ENCODE measurements around the gene SART3.

DNA sequence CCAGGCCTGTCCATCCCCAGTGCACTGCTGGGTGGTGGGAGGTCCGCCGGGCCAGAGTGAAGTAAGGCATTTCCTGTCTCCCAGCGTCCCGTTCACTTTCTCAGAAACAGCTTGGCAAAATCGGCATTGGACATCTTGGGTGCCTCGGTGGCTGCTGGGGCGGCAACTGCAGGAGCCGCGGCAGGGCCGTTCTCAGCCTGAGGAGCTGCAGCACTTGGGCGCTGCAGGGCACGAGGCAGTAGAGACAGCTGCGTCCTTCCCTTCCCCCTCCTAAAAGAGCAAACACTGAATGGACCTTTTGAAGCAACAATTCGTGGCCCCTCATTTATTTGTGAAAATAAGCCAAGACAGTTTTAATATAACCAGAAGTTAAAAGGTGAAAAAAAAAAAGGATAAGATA is 37.6 kb downstream of the SART3 start:
- no peak for TF ChIP-seq POLR2A (IDR thresholded peaks at IDR 0.05)
- TF ChIP-seq, protein P1, sequence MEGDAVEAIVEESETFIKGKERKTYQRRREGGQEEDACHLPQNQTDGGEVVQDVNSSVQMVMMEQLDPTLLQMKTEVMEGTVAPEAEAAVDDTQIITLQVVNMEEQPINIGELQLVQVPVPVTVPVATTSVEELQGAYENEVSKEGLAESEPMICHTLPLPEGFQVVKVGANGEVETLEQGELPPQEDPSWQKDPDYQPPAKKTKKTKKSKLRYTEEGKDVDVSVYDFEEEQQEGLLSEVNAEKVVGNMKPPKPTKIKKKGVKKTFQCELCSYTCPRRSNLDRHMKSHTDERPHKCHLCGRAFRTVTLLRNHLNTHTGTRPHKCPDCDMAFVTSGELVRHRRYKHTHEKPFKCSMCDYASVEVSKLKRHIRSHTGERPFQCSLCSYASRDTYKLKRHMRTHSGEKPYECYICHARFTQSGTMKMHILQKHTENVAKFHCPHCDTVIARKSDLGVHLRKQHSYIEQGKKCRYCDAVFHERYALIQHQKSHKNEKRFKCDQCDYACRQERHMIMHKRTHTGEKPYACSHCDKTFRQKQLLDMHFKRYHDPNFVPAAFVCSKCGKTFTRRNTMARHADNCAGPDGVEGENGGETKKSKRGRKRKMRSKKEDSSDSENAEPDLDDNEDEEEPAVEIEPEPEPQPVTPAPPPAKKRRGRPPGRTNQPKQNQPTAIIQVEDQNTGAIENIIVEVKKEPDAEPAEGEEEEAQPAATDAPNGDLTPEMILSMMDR (IDR thresholded peaks at IDR 0.05): no peak

All from Peyer's patch (tissue), 4 donors.